Raji (cell line): ENCODE measurements around the gene CCL19.

ENCODE experiments used
- POLR2A ChIP-seq: IDR thresholded peaks from 2 replicates; pipeline ENCODE4 v1.6.1; 2011; ENCODE audit warnings: low read depth, low read length, control low read depth; ENCODE audit not compliant: insufficient read depth

CCL19 gene

GRCh38 chr9:34653151-34654072 lies 37.7 kb downstream of the CCL19 start:
- peak; percentile 27; the same call in 1 of the 2 replicates for TF ChIP-seq POLR2A

GRCh38 chr9:34652602-34653000 lies 38.5 kb downstream of the CCL19 start:
- TF ChIP-seq POLR2A: 0 out of 2 replicates have a peak, but pooled peaks have one; percentile 30

DNA sequence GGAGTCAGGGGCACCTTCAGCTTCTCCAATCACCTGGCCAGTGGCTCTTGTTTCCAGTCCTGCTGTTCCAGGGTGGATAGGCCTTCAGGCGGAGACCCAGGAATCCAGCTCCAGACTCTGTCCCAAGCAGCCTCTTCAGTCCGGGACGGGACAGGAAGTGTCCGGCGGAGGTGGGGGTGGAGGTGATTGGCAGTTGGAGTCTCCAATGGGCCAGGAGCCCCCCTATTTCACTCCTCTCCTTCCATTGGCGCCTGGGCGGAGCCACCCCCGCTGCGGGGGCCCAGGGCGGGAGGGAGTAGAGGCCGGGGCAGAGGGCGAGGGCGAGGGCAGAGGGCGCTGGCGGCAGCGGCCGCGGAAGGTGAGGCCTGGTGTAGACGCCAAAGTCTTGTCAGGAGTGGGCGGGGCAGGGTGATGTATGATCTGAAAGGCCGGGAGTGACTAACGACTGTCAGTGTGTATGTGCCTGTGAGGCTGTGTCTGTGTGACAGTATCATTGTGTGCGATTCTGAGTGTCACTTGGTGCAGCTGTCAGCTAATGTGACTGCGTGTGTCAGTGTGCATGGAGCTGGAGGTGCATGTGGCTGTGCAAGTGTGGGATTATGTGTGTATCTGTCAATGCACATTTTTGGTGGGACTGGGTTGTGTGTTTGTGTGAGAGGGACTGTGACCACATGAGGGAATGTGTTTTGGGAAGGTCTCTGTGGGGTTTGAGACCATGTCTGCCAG lies 39.0 kb downstream of the CCL19 start, which contains the start of gene IL11RA:
Gene IL11RA (plus strand): TSS at position 310 of the 726 bp plus-strand sequence. CDS start 3,033 bp downstream, outside the sequence.
- TF ChIP-seq POLR2A: peak; percentile 37; the same call in 1 of the 2 replicates

- TF ChIP-seq POLR2A: no peak
Observed at GRCh38 chr9:34651321-34651720, 39.8 kb downstream of the CCL19 start.

DNA sequence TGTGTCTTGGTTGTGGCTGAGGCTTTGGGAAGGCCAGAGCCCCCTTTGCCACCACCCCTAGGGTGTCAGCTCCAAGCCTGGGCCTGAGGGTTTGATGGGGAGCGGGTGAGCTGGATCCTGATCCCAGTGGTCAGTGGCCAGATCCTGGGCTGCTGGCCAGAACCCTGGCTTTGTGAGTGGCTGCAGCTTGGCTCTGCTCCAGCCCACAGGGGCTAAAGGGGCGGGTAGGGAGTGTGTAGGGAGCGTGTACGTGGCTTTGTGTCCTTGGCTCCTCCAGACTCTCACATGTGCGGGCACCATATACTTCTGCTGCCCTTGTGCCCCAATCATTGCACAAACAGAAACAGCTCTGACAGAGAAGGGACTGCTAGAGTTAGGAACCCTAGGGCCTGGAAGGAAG lies 40.3 kb downstream of the CCL19 start:
- no peak for TF ChIP-seq POLR2A

GRCh38 chr9:34648673-34649072 lies 42.4 kb downstream of the CCL19 start:
- TF ChIP-seq POLR2A: no peak

DNA sequence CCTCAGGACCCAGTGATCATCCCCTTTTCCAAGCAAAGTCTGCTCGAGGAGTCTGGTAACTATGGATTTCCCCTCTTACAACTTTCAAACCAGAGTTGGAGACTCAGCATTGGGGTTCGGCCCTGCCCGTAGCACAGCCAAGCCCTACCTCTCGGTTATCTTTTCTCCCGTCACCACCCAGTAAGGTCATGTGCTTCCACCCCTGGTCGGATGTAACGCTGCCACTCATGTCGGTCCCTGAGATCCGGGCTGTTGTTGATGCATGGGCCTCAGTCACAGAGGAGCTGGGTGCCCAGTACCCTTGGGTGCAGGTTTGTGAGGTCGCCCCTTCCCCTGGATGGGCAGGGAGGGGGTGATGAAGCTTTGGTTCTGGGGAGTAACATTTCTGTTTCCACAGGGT lies 43.4 kb downstream of the CCL19 start:
- TF ChIP-seq POLR2A: no peak

DNA sequence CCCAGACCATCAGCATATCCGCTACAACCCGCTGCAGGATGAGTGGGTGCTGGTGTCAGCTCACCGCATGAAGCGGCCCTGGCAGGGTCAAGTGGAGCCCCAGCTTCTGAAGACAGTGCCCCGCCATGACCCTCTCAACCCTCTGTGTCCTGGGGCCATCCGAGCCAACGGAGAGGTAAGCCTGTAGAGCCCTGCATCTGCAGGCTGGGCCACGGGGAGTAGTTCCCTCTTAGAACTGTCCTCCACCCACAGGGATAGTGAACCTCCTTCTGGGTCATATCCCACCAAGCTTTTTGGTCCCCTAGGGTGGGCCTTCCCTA lies 44.0 kb downstream of the CCL19 start:
- no peak for TF ChIP-seq POLR2A

DNA sequence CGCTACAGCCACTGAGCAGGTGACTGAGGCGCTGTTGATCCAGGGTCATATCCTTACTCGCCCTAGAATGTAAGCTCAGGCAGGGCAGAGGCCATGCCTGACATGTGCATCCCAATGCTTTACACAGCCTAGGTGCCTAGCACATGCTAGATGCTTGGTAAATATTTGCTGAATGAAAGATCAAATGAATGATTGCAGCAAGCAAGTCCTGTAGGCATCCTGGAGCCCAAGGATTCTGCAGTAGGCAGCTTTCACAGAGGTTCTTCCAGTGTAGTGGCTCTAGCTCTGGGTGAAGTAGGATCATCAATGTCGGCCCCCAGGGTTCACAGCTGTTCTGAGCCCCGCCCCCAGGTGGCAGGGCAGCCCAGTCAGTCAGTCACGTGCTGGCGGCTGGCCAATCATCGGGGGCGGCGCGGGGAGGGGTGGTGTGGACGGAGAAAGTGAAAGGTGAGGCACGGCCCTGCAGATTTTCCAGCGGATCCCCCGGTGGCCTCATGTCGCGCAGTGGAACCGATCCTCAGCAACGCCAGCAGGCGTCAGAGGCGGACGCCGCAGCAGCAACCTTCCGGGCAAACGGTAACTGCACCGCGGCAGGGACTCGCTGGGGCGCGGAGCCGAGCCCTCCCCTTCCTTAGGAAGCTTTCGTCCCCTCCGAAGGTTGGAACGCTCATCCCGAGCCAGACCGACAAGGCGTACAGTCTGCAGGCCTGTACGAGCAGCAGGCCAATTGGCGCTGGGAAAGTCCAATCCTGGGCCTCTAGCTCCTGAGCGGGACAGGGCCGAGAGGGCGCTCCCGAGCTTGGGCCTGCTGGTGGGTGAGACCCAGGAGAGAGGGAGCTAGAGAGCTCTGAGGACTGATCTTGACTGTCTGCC lies 44.6 kb downstream of the CCL19 start, which contains the start of gene GALT:
Gene GALT (plus strand): TSS at position 465 of the 873 bp plus-strand sequence. CDS start 30 bp downstream, at position 495.
- peak; percentile 95 for TF ChIP-seq POLR2A

- no peak for TF ChIP-seq POLR2A
Observed at GRCh38 chr9:34644766-34645314, 46.2 kb downstream of the CCL19 start.

GRCh38 chr9:34642679-34643078 lies 48.4 kb downstream of the CCL19 start:
- no peak for TF ChIP-seq POLR2A
